PFSK-1 (cell line): ENCODE measurements around the gene PTPRN2.

Experiments
- FOXP2 ChIP-seq: optimal IDR thresholded peaks from 2 replicates; pipeline ENCODE3; 2011; ENCODE audit warnings: borderline replicate concordance, control low read depth, inconsistent platforms; ENCODE audit not compliant: insufficient read depth; ENCODE audit errors: extremely low read length, extremely low read depth
- POLR2AphosphoS5 ChIP-seq: IDR thresholded peaks from 2 replicates; pipeline ENCODE4 v1.6.1; 2012; ENCODE audit warnings: low read depth, mild to moderate bottlenecking, control low read depth, low read length, moderate library complexity
- SIN3A ChIP-seq: IDR thresholded peaks from 2 replicates; pipeline ENCODE4 v1.6.1; 2012; ENCODE audit warnings: mild to moderate bottlenecking, low read length, moderate library complexity, borderline replicate concordance; ENCODE audit not compliant: insufficient read depth
- TAF1 ChIP-seq: IDR thresholded peaks from 2 replicates; pipeline ENCODE4 v1.6.1; 2012; ENCODE audit warnings: low read length, control low read depth, borderline replicate concordance; ENCODE audit not compliant: insufficient read depth
- TF ChIP-seq, protein P1 (sequence below), 2 experiments: IDR thresholded peaks; 2 replicates each; pipeline versions ENCODE4 v1.6.1 to v1.8.0; 2011 to 2012; ENCODE audit warnings: low read depth in 2 of 2, low read length in 2 of 2, control low read depth in 1 of 2, inconsistent platforms in 1 of 2, mild to moderate bottlenecking in 1 of 2, moderate library complexity in 1 of 2; ENCODE audit not compliant: insufficient read depth in 1 of 2

Gene PTPRN2

DNA sequence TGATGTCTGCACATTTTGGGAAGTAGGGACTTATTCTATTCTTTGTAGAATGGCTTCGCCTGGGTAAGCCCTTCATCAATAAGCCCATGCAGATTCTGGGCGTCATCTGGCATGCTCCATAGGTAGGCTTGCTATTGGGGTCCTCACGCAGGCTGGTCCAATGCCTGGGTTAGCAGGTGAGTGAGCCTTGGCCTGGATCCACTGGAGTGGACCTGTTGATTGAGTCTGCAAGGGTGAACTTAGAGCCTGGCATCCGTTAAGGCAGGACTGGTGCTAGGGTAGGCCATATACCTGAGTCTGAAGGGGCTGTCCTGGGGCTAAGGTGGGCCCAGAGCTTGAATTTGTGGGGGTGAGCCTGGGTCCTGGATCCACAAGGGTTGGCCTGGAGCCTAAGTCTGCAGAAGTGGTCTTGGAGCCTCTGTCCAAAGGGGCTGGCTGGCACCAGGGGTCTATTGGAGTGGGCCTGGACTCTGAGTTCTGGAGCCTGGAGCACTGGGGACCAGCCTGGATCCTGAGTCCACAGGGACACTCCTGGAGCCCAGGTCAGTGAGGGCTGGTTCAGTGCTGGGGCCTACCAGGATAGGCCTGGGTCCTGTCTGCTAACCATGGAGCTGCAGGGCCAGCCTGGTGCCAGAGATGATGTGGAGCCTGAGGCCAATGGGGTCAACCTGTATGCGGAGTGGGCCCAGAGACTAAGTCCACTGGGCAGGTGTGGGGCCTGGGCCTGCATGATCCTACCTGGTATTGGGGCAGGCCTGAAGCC lies 297.7 kb downstream of the PTPRN2 start:
- TF ChIP-seq SIN3A (no peak), TAF1 (no peak), FOXP2 (no peak), POLR2AphosphoS5 (no peak)
- TF ChIP-seq, protein P1, sequence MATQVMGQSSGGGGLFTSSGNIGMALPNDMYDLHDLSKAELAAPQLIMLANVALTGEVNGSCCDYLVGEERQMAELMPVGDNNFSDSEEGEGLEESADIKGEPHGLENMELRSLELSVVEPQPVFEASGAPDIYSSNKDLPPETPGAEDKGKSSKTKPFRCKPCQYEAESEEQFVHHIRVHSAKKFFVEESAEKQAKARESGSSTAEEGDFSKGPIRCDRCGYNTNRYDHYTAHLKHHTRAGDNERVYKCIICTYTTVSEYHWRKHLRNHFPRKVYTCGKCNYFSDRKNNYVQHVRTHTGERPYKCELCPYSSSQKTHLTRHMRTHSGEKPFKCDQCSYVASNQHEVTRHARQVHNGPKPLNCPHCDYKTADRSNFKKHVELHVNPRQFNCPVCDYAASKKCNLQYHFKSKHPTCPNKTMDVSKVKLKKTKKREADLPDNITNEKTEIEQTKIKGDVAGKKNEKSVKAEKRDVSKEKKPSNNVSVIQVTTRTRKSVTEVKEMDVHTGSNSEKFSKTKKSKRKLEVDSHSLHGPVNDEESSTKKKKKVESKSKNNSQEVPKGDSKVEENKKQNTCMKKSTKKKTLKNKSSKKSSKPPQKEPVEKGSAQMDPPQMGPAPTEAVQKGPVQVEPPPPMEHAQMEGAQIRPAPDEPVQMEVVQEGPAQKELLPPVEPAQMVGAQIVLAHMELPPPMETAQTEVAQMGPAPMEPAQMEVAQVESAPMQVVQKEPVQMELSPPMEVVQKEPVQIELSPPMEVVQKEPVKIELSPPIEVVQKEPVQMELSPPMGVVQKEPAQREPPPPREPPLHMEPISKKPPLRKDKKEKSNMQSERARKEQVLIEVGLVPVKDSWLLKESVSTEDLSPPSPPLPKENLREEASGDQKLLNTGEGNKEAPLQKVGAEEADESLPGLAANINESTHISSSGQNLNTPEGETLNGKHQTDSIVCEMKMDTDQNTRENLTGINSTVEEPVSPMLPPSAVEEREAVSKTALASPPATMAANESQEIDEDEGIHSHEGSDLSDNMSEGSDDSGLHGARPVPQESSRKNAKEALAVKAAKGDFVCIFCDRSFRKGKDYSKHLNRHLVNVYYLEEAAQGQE (IDR thresholded peaks at IDR 0.05; ENCODE audit: insufficient read depth in 1 of 2, low read depth in 2 of 2, low read length in 2 of 2), result no peak

DNA sequence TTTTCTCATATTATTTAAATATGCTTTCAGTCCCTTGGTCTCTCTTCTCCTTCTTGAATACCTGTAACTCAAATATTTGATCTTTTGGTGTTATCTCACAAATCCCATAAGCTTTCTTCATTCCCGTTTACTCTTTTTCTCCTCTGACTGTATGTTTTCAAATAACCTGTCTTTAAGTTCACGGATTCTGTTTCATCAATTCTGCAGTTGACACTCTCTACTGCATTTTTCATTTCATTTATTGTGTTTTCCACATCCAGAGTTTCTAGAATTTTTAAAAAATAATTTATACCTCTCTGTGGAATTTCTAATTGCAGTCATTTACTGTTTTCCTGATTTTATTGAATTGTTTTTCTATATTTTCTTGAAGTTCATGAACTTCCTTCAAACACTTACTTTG lies 298.4 kb downstream of the PTPRN2 start:
- TF ChIP-seq, protein P1 (IDR thresholded peaks at IDR 0.05; ENCODE audit: insufficient read depth in 1 of 2, low read depth in 2 of 2, low read length in 2 of 2), result no peak
- TF ChIP-seq POLR2AphosphoS5 (no peak), TAF1 (no peak), FOXP2 (no peak), SIN3A (no peak)

DNA sequence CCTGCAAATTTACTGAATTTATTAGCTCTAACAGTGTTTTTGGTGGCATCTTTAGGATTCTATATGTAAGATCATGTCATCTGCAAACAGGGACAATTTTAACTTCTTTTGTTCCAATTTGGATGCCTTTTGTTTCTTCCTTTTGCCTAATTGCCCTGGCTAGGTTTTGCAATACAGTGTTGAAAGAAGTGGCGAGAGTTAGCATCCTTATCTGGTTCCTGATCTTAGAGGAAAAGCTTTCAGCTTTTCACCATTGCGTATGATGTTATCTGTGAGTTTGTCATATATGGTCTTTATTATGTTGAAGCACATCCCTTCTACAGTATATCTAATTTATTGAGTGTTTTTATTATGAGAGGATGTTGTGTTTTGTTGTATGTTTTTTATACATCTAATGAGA lies 301.4 kb downstream of the PTPRN2 start:
- TF ChIP-seq, protein P1 (IDR thresholded peaks at IDR 0.05; ENCODE audit: insufficient read depth in 1 of 2, low read depth in 2 of 2, low read length in 2 of 2), result no peak
- TF ChIP-seq POLR2AphosphoS5 (no peak), FOXP2 (no peak), SIN3A (no peak), TAF1 (no peak)

DNA sequence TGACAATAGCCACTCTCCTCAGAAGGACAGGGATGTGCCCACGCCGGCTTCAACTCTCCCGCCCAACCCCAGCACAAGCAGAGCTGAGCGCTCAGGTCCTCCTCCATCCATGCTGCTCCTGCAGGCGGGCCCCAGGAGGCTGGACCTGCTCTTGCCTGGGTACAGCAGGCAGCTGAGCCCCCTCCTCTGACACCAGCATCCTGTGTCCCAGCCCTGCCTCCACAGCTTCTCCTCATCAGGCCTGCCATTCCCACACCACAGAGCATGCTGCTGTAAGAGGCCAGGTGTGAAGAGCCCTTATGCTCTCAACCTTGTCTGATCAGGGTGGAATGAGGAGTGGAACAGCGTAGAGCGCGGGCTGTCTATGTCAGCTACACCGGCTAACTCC lies 302.2 kb downstream of the PTPRN2 start:
- TF ChIP-seq SIN3A (no peak), FOXP2 (no peak), TAF1 (no peak), POLR2AphosphoS5 (no peak)
- TF ChIP-seq, protein P1 (IDR thresholded peaks at IDR 0.05; ENCODE audit: insufficient read depth in 1 of 2, low read depth in 2 of 2, low read length in 2 of 2), result no peak
